SU-DHL-6 (cell line): ENCODE results near the gene LYSMD4.
"Not testable (repeated sequence)": the region's sequence is repeated elsewhere in the genome, so short reads cannot be mapped to it uniquely, and the experiment has no call there.

Experiments used
- H2AFZ ChIP-seq: fragments of 200-600 bp; sonication (generic); 2 replicates; pipeline ENCODE4 v1.6.1; 2014; ENCODE audit warnings: low read depth, mild to moderate bottlenecking, moderate library complexity, mixed read lengths, antibody characterized with exemption, low read length; ENCODE audit not compliant: severe bottlenecking
- H3F3A ChIP-seq: fragments of 200-600 bp; shearing (Covaris generic); 2 replicates; pipeline ENCODE4 v1.6.0; 2016; ENCODE audit warnings: antibody characterized with exemption, mild to moderate bottlenecking; ENCODE audit not compliant: insufficient read depth
- H3K27ac ChIP-seq: fragments of 200-600 bp; sonication (generic); 2 replicates; pipeline ENCODE4 v1.5.1; 2016; ENCODE audit warnings: low read depth, mild to moderate bottlenecking, low read length, moderate library complexity, mixed read lengths
- H3K27me3 ChIP-seq: fragments of 200-600 bp; sonication (generic), shearing (Covaris generic); 2 replicates; pipeline ENCODE4 v1.6.0; 2014; ENCODE audit warnings: mild to moderate bottlenecking, low read length
- H3K36me3 ChIP-seq: fragments of 200-600 bp; sonication (generic); 2 replicates; pipeline ENCODE4 v1.6.1; 2014; ENCODE audit warnings: mild to moderate bottlenecking, low read length, mixed read lengths
- H3K4me2 ChIP-seq: fragments of 300-600, 200-600 bp; shearing (Covaris generic), sonication (generic); 2 replicates; pipeline ENCODE4 v1.6.0; 2014; ENCODE audit warnings: low read length, low read depth, mild to moderate bottlenecking; ENCODE audit not compliant: poor library complexity, severe bottlenecking
- H3K4me3 ChIP-seq: fragments of 200-600 bp; sonication (generic); 2 replicates; pipeline ENCODE4 v1.5.1; 2014; ENCODE audit warnings: antibody characterized with exemption, low read length, mild to moderate bottlenecking, mixed read lengths; ENCODE audit not compliant: insufficient read depth, poor library complexity, severe bottlenecking
- H3K79me2 ChIP-seq: fragments of 200-600 bp; sonication (generic); 2 replicates; pipeline ENCODE4 v1.6.1; 2014; ENCODE audit warnings: mild to moderate bottlenecking, low read length, moderate library complexity; ENCODE audit not compliant: insufficient read depth
- H3K9ac ChIP-seq: fragments of 200-600 bp; sonication (generic); 2 replicates; pipeline ENCODE4 v1.7.0; 2014; ENCODE audit warnings: mild to moderate bottlenecking, low read length
- H3K9me2 ChIP-seq: fragments of 200-600 bp; sonication (generic); replicated peaks from 2 replicates; pipeline ENCODE4 v1.6.1; 2014; ENCODE audit warnings: low read length; ENCODE audit not compliant: insufficient read depth
- H3K9me3 ChIP-seq: fragments of 200-600 bp; sonication (generic); 2 replicates; pipeline ENCODE4 v1.6.1; 2014; ENCODE audit warnings: low read length, mixed read lengths; ENCODE audit not compliant: insufficient read depth
- H4K20me1 ChIP-seq: fragments of 200-600 bp; sonication (generic); 2 replicates; pipeline ENCODE4 v1.6.1; 2014; ENCODE audit warnings: low read depth, mild to moderate bottlenecking, antibody characterized with exemption, low read length, moderate library complexity, mixed read lengths
- EZH2phosphoT487 ChIP-seq: fragments of 200-600 bp; sonication (generic), shearing (Covaris generic); conservative IDR thresholded peaks from 2 replicates; pipeline ENCODE4 v1.6.1; 2018; ENCODE audit warnings: mild to moderate bottlenecking, antibody characterized with exemption, low read length, moderate library complexity, mixed read lengths
- TF ChIP-seq, protein P1 (sequence below): fragments of 200-600 bp; sonication (generic); IDR thresholded peaks from one replicate; pipeline ENCODE4 v1.5.1; 2017; ENCODE audit warnings: antibody characterized with exemption, mild to moderate bottlenecking, low read length, moderate library complexity; ENCODE audit not compliant: insufficient read depth, poor library complexity, severe bottlenecking

The LYSMD4 gene

DNA sequence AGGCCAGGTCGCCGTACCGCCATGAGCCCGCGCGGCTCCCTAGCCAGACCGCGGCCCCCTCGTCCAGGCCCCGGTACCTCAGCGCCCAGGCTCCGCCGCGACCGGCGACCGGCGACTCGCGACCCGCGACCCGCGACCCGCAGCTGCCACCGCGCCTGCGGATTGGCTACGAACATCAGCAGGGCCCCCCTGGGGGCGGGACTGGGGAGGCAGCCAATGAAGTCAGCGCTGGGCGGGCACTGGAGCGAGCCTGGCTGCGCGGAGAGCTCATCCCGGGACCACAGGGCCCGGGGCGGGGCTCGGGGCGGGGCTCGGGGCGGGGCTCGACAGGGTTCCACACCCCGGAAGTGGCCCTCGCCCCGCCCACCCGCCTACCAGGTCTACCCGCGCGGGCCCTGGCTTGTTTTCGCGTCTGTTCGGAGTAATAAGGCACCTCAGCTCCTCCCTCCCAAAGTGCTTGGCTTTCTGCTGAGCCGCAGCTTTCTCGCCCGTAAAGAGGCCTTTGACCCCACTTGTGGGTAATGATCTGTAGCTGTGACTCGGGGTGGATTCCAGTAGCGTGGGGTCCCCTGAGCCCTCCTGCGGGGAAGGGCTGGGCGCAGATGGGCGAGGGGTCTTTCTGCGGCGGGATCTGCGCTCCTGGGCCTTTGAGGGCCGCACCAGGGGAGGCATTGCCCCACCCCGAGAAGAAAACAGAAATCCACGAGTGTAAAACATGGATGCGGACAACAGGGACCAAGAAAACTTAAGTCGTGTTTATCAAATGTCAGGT, at the start of gene LYSMD4:
LYSMD4 (minus strand) TSS at position 170 of the 772 bp plus-strand sequence. CDS start 1,438 bp downstream, outside the sequence.
- Histone ChIP-seq H3K9me3 (no peaks in the 10 kb centered on the region), H3F3A (no peaks in the 10 kb centered on the region), H3K27ac (no peak within 1 kb of the TSS), H4K20me1 (no peaks in the 10 kb centered on the region), H3K9ac (peak within 1 kb of the TSS; percentile 67), H3K36me3 (no peaks in the 10 kb centered on the region), H2AFZ (peak within 1 kb of the TSS; percentile 99), H3K27me3 (no peaks in the 10 kb centered on the region), H3K4me2 (peak within 1 kb of the TSS; percentile 77), H3K9me2 (no peaks in the 10 kb centered on the region), H3K4me3 (peak within 1 kb of the TSS; percentile 68), H3K79me2 (no peaks in the 10 kb centered on the region)
- TF ChIP-seq EZH2phosphoT487: no peak
- TF ChIP-seq, protein P1, sequence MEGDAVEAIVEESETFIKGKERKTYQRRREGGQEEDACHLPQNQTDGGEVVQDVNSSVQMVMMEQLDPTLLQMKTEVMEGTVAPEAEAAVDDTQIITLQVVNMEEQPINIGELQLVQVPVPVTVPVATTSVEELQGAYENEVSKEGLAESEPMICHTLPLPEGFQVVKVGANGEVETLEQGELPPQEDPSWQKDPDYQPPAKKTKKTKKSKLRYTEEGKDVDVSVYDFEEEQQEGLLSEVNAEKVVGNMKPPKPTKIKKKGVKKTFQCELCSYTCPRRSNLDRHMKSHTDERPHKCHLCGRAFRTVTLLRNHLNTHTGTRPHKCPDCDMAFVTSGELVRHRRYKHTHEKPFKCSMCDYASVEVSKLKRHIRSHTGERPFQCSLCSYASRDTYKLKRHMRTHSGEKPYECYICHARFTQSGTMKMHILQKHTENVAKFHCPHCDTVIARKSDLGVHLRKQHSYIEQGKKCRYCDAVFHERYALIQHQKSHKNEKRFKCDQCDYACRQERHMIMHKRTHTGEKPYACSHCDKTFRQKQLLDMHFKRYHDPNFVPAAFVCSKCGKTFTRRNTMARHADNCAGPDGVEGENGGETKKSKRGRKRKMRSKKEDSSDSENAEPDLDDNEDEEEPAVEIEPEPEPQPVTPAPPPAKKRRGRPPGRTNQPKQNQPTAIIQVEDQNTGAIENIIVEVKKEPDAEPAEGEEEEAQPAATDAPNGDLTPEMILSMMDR: no peak

DNA sequence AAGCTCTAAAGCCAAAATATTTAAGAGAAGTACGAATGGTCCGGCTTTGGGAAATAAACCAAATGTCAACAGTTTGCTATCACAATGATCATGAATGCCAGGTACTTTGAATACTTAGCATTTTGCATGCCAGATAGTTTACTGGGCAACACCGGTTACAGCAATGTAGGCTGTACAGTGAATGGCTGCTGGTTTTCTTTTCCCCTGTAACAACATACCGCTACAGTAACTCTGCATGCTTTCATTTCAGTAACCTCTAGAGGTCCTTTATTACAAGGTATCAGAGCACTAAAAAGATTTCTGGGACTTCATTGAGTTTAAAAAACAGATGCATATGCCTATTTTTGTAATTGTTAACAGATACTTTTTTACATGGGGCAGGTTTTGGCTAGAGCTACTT, 48.8 kb upstream of the LYSMD4 start:
- H3K4me3 ChIP-seq, H4K20me1 ChIP-seq, H3K9ac ChIP-seq, H3K9me2 ChIP-seq, H3K36me3 ChIP-seq, H3K27me3 ChIP-seq, H3K27ac ChIP-seq, H2AFZ ChIP-seq, H3F3A ChIP-seq, H3K9me3 ChIP-seq, H3K79me2 ChIP-seq, H3K4me2 ChIP-seq: not testable (repeated sequence)

DNA sequence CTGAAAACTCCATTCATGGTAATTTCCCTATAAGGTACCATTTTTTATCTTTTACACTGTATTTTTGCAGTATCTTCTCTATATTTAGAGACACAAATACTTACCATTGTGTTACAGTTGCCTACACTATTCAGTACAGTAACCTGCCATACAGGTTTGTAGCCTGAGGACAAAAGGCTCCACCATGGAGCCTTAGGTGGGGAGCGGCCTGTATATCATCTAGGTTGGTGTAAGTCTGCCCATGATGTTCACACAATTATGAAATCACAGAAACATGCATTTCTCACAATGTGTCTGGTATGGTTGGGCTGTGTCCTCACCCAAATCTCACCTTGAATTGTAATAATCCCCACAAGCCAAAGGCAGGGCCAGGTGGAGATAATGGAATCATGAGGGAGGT, 43.9 kb upstream of the LYSMD4 start:
- no peaks in the 10 kb centered on the region for H4K20me1 ChIP-seq
- TF ChIP-seq, protein P1: no peak
- no peak for TF ChIP-seq EZH2phosphoT487
- no peak overlapping the region for H3K27ac ChIP-seq
- H3F3A ChIP-seq: no peaks in the 10 kb centered on the region
- H2AFZ ChIP-seq: no peak overlapping the region
- no peaks in the 10 kb centered on the region for H3K36me3 ChIP-seq
- H3K9ac ChIP-seq: no peak overlapping the region
- H3K4me3 ChIP-seq: no peak overlapping the region
- no peaks in the 10 kb centered on the region for H3K9me3 ChIP-seq
- no peak overlapping the region for H3K4me2 ChIP-seq
- no peaks in the 10 kb centered on the region for H3K9me2 ChIP-seq
- no peaks in the 10 kb centered on the region for H3K27me3 ChIP-seq
- no peaks in the 10 kb centered on the region for H3K79me2 ChIP-seq

DNA sequence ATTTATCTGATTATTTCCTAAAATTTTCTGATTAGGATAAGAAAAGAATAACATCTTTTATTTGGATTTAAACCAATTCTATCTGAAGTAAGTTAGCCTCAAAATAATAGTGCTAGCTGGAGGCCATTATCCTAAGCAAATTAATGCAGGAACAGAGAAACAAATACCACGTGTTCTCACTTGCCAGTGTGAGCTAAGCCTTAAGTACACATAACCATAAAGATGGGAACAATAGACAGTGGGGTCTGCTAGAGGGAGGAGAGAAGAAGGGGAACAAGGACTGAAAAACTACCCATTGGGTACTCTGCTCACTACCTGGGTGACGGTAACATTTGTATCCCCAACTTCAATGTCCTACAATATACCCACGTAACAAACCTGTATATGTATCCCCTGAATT, 31.3 kb upstream of the LYSMD4 start:
- H3K36me3 ChIP-seq: no peaks in the 10 kb centered on the region
- no peak overlapping the region for H3K27ac ChIP-seq
- H3K4me2 ChIP-seq: no peak overlapping the region
- no peaks in the 10 kb centered on the region for H3K79me2 ChIP-seq
- no peak overlapping the region for H3K4me3 ChIP-seq
- H2AFZ ChIP-seq: no peak overlapping the region
- no peaks in the 10 kb centered on the region for H4K20me1 ChIP-seq
- no peak overlapping the region for H3K9ac ChIP-seq
- no peaks in the 10 kb centered on the region for H3K9me3 ChIP-seq
- no peaks in the 10 kb centered on the region for H3K9me2 ChIP-seq
- TF ChIP-seq EZH2phosphoT487: no peak
- TF ChIP-seq, protein P1: no peak
- H3K27me3 ChIP-seq: no peaks in the 10 kb centered on the region
- no peaks in the 10 kb centered on the region for H3F3A ChIP-seq
